ENCODE measurements around the gene ZNF25.
"Not testable (repeated sequence)": the region's sequence is repeated elsewhere in the genome, so short reads cannot be mapped to it uniquely, and the experiment has no call there.

The ZNF25 gene

DNA sequence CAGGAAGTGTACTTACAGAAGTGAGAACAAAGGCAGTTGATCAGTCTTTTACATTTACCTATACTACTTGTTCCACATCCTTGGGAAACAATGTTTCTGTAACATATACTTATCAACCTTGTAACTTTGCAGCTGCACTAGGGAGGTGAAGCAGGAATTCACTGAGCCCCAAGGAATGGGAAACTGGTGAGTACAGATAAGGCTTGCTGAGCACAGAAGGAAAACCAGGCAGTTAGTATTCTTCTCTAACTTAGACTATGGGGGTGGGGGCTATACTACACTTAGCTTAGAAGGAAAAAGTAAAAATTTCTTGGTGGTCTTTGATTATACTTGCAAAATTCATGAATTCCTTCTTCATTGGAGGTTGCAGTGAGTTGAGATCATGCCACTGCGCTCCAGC, 27.1 kb upstream of the ZNF25 start:
- ATAC-seq (ENCODE audit: insufficient read depth, low read depth) (no peak), DNase-seq (no peak)

DNA sequence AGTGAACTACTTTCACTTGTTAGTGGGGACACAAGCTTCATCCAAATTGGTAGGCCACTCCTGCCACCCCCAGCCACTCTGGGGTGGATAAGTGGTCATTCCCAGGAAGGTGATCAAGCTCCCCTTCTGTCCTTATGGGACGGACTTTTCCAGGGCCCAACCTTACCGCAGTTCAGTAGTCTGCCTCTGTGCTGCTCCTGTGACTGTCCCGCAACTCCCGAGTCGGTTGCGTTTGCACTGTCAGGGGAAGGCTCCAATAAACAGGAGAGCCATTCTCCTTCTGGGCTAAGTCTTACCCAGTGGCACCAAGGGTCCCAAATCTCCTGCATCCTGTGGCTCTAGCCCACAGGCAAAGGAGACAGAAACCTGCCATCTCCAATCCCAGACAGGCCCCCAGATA, 26.6 kb upstream of the ZNF25 start:
- H3K4me2 ChIP-seq (ENCODE audit: insufficient read depth, low read length): no peak overlapping the region
- H3K4me1 ChIP-seq (ENCODE audit: insufficient read depth, low read length): no peaks in the 10 kb centered on the region
- H3K4me3 ChIP-seq (ENCODE audit: low read depth in 1 of 2, low read length in 2 of 2): no peak overlapping the region
- H3K79me2 ChIP-seq (ENCODE audit: insufficient read depth, low read length): no peaks in the 10 kb centered on the region
- H3K27me3 ChIP-seq (ENCODE audit: insufficient read depth, low read length, poor library complexity): no peaks in the 10 kb centered on the region
- H3K27ac ChIP-seq (ENCODE audit: low read length): no peak overlapping the region
- H3K9ac ChIP-seq (ENCODE audit: low read depth, low read length): no peak overlapping the region
- no peaks in the 10 kb centered on the region for H3K9me3 ChIP-seq (ENCODE audit: insufficient read depth, low read length, severe bottlenecking)
- H3K36me3 ChIP-seq (ENCODE audit: insufficient read depth, low read length): no peaks in the 10 kb centered on the region
- no peak overlapping the region for H2AFZ ChIP-seq (ENCODE audit: low read depth, low read length)
- TF ChIP-seq, protein P1, sequence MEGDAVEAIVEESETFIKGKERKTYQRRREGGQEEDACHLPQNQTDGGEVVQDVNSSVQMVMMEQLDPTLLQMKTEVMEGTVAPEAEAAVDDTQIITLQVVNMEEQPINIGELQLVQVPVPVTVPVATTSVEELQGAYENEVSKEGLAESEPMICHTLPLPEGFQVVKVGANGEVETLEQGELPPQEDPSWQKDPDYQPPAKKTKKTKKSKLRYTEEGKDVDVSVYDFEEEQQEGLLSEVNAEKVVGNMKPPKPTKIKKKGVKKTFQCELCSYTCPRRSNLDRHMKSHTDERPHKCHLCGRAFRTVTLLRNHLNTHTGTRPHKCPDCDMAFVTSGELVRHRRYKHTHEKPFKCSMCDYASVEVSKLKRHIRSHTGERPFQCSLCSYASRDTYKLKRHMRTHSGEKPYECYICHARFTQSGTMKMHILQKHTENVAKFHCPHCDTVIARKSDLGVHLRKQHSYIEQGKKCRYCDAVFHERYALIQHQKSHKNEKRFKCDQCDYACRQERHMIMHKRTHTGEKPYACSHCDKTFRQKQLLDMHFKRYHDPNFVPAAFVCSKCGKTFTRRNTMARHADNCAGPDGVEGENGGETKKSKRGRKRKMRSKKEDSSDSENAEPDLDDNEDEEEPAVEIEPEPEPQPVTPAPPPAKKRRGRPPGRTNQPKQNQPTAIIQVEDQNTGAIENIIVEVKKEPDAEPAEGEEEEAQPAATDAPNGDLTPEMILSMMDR (IDR thresholded peaks at IDR 0.05; ENCODE audit: borderline replicate concordance, extremely low read depth, low read length, poor library complexity, severe bottlenecking): no peak
- no peak for TF ChIP-seq EZH2 (IDR thresholded peaks at IDR 0.05; ENCODE audit: borderline replicate concordance, low read depth, low read length, severe bottlenecking)
- ATAC-seq (ENCODE audit: insufficient read depth, low read depth): no peak
- no peak for DNase-seq
- H4K20me1 ChIP-seq (ENCODE audit: insufficient read depth, low read length): no peaks in the 10 kb centered on the region

More for the DNA sequence above, 27.1 kb upstream of the ZNF25 start:
- TF ChIP-seq, protein P1 (IDR thresholded peaks at IDR 0.05; ENCODE audit: borderline replicate concordance, extremely low read depth, low read length, poor library complexity, severe bottlenecking): no peak
- TF ChIP-seq EZH2 (IDR thresholded peaks at IDR 0.05; ENCODE audit: borderline replicate concordance, low read depth, low read length, severe bottlenecking): no peak
- H3K4me3 ChIP-seq (ENCODE audit: low read depth in 1 of 2, low read length in 2 of 2): no peak overlapping the region
- no peaks in the 10 kb centered on the region for H3K36me3 ChIP-seq (ENCODE audit: insufficient read depth, low read length)
- no peaks in the 10 kb centered on the region for H3K9me3 ChIP-seq (ENCODE audit: insufficient read depth, low read length, severe bottlenecking)
- no peak overlapping the region for H3K4me2 ChIP-seq (ENCODE audit: insufficient read depth, low read length)
- no peaks in the 10 kb centered on the region for H3K4me1 ChIP-seq (ENCODE audit: insufficient read depth, low read length)
- H2AFZ ChIP-seq (ENCODE audit: low read depth, low read length): no peak overlapping the region; the same call in 1 of the 2 replicates
- H3K9ac ChIP-seq (ENCODE audit: low read depth, low read length): no peak overlapping the region
- no peaks in the 10 kb centered on the region for H4K20me1 ChIP-seq (ENCODE audit: insufficient read depth, low read length)
- H3K27me3 ChIP-seq (ENCODE audit: insufficient read depth, low read length, poor library complexity): no peaks in the 10 kb centered on the region
- no peaks in the 10 kb centered on the region for H3K79me2 ChIP-seq (ENCODE audit: insufficient read depth, low read length)
- H3K27ac ChIP-seq (ENCODE audit: low read length): no peak overlapping the region

DNA sequence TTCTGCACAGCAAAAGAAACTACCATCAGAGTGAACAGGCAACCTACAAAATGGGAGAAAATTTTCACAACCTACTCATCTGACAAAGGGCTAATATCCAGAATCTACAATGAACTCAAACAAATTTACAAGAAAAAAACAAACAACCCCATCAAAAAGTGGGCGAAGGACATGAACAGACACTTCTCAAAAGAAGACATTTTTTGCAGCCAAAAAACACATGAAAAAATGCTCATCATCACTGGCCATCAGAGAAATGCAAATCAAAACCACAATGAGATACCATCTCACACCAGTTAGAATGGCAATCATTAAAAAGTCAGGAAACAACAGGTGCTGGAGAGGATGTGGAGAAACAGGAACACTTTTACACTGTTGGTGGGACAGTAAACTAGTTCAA, 24.0 kb upstream of the ZNF25 start:
- ATAC-seq (ENCODE audit: insufficient read depth, low read depth); H4K20me1 ChIP-seq (ENCODE audit: insufficient read depth, low read length); H3K79me2 ChIP-seq (ENCODE audit: insufficient read depth, low read length); H3K27ac ChIP-seq (ENCODE audit: low read length); H2AFZ ChIP-seq (ENCODE audit: low read depth, low read length); H3K4me2 ChIP-seq (ENCODE audit: insufficient read depth, low read length); H3K36me3 ChIP-seq (ENCODE audit: insufficient read depth, low read length); DNase-seq; H3K9ac ChIP-seq (ENCODE audit: low read depth, low read length); H3K27me3 ChIP-seq (ENCODE audit: insufficient read depth, low read length, poor library complexity); H3K4me1 ChIP-seq (ENCODE audit: insufficient read depth, low read length); H3K4me3 ChIP-seq (ENCODE audit: low read depth in 1 of 2, low read length in 2 of 2); H3K9me3 ChIP-seq (ENCODE audit: insufficient read depth, low read length, severe bottlenecking): not testable (repeated sequence)

GRCh38 chr10:37998920-37999319, 22.5 kb upstream of the ZNF25 start:
- not testable (repeated sequence) for H3K4me2 ChIP-seq (ENCODE audit: insufficient read depth, low read length)

More at GRCh38 chr10:37998920-37999319, 22.5 kb upstream of the ZNF25 start:
- H3K9me3 ChIP-seq (ENCODE audit: insufficient read depth, low read length, severe bottlenecking); H2AFZ ChIP-seq (ENCODE audit: low read depth, low read length); H3K27ac ChIP-seq (ENCODE audit: low read length); H3K27me3 ChIP-seq (ENCODE audit: insufficient read depth, low read length, poor library complexity); H3K4me3 ChIP-seq (ENCODE audit: low read depth in 1 of 2, low read length in 2 of 2); H3K9ac ChIP-seq (ENCODE audit: low read depth, low read length); DNase-seq; H3K36me3 ChIP-seq (ENCODE audit: insufficient read depth, low read length); H3K79me2 ChIP-seq (ENCODE audit: insufficient read depth, low read length); H4K20me1 ChIP-seq (ENCODE audit: insufficient read depth, low read length); H3K4me1 ChIP-seq (ENCODE audit: insufficient read depth, low read length); ATAC-seq (ENCODE audit: insufficient read depth, low read depth): not testable (repeated sequence)

All from DND-41 (cell line).